A673 (cell line): Measurements from ENCODE around the gene SCGB3A1.

Experiments used
- EZH2 ChIP-seq: fragments of 200-600 bp; sonication (generic); IDR thresholded peaks from 2 replicates; pipeline ENCODE4 v1.6.1; 2017; ENCODE audit warnings: borderline replicate concordance, low read depth, mild to moderate bottlenecking, mixed read lengths, antibody characterized with exemption, low read length; ENCODE audit not compliant: poor library complexity, severe bottlenecking
- TF ChIP-seq, protein P1 (sequence below): fragments of 300-800, 200-600 bp; sonication (generic); conservative IDR thresholded peaks from 2 replicates; pipeline ENCODE4 v1.5.1; 2017; ENCODE audit warnings: low read depth, mild to moderate bottlenecking, antibody characterized with exemption, low read length, moderate library complexity, mixed read lengths

DNA sequence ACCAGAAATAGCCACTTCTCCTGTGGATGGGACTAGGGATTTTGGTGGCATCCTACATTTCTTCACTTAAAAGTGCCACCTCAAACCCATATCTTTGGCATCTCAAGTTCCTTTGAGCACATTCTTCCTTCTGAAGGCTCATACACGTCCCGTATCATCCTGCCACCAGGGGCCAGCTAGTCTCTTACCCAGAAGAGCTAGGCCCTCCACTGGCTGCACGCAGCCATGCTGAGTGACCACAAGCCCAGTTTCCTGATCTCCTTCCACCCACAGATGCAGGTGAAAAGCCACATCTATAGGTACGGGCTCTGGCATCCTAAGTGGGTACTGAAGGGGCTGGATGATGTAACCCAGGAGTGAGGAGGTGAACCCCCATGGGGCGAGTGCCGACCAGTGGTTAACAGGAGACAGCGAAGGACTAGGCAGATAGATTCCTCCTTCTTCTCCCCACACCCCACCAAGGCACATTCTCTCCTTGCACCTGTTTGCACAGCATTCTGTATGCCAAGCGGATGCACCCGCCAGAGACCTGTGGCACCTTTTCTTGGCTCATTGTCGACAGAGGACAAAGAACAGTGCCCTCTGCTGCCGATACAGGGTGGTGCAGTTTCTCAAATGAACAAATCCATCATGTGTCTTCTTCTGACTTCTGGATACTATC is 14.4 kb upstream of the SCGB3A1 start:
- TF ChIP-seq, protein P1, sequence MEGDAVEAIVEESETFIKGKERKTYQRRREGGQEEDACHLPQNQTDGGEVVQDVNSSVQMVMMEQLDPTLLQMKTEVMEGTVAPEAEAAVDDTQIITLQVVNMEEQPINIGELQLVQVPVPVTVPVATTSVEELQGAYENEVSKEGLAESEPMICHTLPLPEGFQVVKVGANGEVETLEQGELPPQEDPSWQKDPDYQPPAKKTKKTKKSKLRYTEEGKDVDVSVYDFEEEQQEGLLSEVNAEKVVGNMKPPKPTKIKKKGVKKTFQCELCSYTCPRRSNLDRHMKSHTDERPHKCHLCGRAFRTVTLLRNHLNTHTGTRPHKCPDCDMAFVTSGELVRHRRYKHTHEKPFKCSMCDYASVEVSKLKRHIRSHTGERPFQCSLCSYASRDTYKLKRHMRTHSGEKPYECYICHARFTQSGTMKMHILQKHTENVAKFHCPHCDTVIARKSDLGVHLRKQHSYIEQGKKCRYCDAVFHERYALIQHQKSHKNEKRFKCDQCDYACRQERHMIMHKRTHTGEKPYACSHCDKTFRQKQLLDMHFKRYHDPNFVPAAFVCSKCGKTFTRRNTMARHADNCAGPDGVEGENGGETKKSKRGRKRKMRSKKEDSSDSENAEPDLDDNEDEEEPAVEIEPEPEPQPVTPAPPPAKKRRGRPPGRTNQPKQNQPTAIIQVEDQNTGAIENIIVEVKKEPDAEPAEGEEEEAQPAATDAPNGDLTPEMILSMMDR = peak; percentile 77
- no peak for TF ChIP-seq EZH2
